ENCODE measurements around the gene NSMCE4A. TPM values are rescaled to one million over a fixed set of nuclear protein-coding genes. Genes with fewer than 3 reads are reported as not detected.

NSMCE4A gene
- total RNA-seq, 3 donors from 2014 or later (not counting 1 experiment from before 2014, with no cell fraction given), result 47.8 to 60.3 (median 47.9) TPM

GRCh38 chr10:121947343-121948330 lies 27.4 kb downstream of the NSMCE4A start:
- Mint-ChIP-seq H3K27ac (no peak overlapping the region), H3K36me3 (no peaks in the 10 kb centered on the region), H3K4me1 (no peaks in the 10 kb centered on the region), H3K9me3 (no peaks in the 10 kb centered on the region), H3K27me3 (ENCODE audit: low read depth in 2 of 2) (no peaks in the 10 kb centered on the region), H3K4me3 (no peak overlapping the region)
- no peak overlapping the region for H3K27ac ChIP-seq (ENCODE audit: low read length)
- no peak for DNase-seq
- no peaks in the 10 kb centered on the region for H3K27me3 ChIP-seq (ENCODE audit: control insufficient read depth, insufficient read depth, low read length)
- intact Hi-C loops (cut with micrococcal nuclease), result no loop called here
- H3K4me3 ChIP-seq (ENCODE audit: low read length), result no peak overlapping the region
- TF ChIP-seq CTCF (IDR thresholded peaks at IDR 0.05), result no peak
- H3K4me1 ChIP-seq (ENCODE audit: control insufficient read depth, insufficient read depth, low read length), result no peaks in the 10 kb centered on the region
- WGBS (ENCODE audit: insufficient coverage), result 94% methylated on average over 5 of the region's 7 CpGs
- ATAC-seq, result no peak
- no peaks in the 10 kb centered on the region for H3K9me3 ChIP-seq (ENCODE audit: control insufficient read depth, insufficient read depth, low read length)
- no peaks in the 10 kb centered on the region for H3K36me3 ChIP-seq (ENCODE audit: control insufficient read depth, insufficient read depth, low read length)

DNA sequence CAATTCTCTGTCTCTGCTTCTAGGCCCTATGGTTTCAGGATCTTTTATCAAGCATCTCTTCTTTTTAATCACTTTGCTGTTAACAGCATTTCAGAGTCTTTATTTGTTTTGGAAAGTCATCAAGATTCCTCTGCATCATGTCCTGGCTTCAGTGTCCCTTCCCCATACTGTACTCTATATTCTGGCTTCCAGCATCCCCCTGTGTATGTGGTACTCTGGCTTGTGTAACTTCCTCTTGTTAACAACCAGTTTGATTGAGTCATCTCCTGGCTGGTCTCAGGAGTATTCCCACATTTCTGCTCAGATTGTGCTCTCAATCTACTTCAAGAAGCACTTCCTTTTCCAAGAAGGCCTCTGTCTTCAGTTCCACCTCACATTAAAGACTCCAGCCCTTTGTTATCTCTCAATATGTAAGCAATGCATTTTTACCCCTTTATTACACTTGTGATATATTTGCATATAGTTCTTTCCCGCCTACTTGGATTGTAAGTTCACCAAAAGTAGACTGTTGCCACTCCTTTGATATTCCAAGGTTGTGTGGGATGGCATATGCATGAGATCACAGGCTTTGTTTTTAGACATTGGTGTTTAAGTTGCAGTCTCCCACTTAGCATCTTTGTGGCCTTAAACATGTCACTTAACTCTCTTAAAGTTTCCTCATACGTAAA lies 32.1 kb downstream of the NSMCE4A start:
- Mint-ChIP-seq H3K4me1 (no peaks in the 10 kb centered on the region), H3K36me3 (no peaks in the 10 kb centered on the region), H3K4me3 (no peak overlapping the region), H3K27me3 (ENCODE audit: low read depth in 2 of 2) (peaks cover 2 to 11% of the 10 kb centered on the region in 2 donors), H3K9me3 (no peaks in the 10 kb centered on the region), H3K27ac (no peak overlapping the region)
- H3K27me3 ChIP-seq (ENCODE audit: control insufficient read depth, insufficient read depth, low read length), result no peaks in the 10 kb centered on the region
- no peaks in the 10 kb centered on the region for H3K4me1 ChIP-seq (ENCODE audit: control insufficient read depth, insufficient read depth, low read length)
- H3K9me3 ChIP-seq (ENCODE audit: control insufficient read depth, insufficient read depth, low read length), result no peaks in the 10 kb centered on the region
- no peak for TF ChIP-seq CTCF (IDR thresholded peaks at IDR 0.05)
- ATAC-seq (no peak), DNase-seq (no peak)
- H3K36me3 ChIP-seq (ENCODE audit: control insufficient read depth, insufficient read depth, low read length), result no peaks in the 10 kb centered on the region
- no peak overlapping the region for H3K27ac ChIP-seq (ENCODE audit: low read length)
- intact Hi-C loops (cut with micrococcal nuclease), result no loop called here
- H3K4me3 ChIP-seq (ENCODE audit: low read length), result no peak overlapping the region
- WGBS (ENCODE audit: insufficient coverage), result no CpG with 5 or more reads among the region's 2 CpGs

DNA sequence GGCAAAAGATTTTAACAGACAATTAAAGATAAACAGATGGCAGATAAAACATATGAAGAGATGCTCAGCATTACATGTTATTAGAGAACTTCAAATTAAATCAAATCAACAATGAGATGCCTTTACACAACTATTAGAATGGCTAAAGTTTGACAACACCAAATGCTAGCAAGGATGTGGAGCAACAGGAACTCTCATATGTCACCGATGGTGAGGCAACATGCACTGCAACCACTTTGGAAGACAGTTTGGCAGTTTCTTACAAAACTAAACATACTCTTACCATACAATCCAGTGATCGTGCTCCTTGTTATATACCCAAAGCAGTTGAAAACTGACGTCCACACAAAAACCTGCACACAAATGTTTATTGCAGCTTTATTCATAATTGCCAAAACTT lies 33.5 kb downstream of the NSMCE4A start:
- ATAC-seq (no peak), DNase-seq (no peak)
- Mint-ChIP-seq H3K36me3 (no peaks in the 10 kb centered on the region), H3K4me3 (no peak overlapping the region), H3K27ac (no peak overlapping the region), H3K9me3 (no peaks in the 10 kb centered on the region), H3K4me1 (no peaks in the 10 kb centered on the region), H3K27me3 (ENCODE audit: low read depth in 2 of 2) (peaks cover 2 to 24% of the 10 kb centered on the region in 2 donors)
- Histone ChIP-seq H3K4me1 (ENCODE audit: control insufficient read depth, insufficient read depth, low read length) (no peaks in the 10 kb centered on the region), H3K9me3 (ENCODE audit: control insufficient read depth, insufficient read depth, low read length) (no peaks in the 10 kb centered on the region), H3K36me3 (ENCODE audit: control insufficient read depth, insufficient read depth, low read length) (no peaks in the 10 kb centered on the region), H3K27me3 (ENCODE audit: control insufficient read depth, insufficient read depth, low read length) (no peaks in the 10 kb centered on the region), H3K27ac (ENCODE audit: low read length) (no peak overlapping the region), H3K4me3 (ENCODE audit: low read length) (no peak overlapping the region)
- no peak for TF ChIP-seq CTCF (IDR thresholded peaks at IDR 0.05)
- intact Hi-C loops (cut with micrococcal nuclease), result no loop called here
- 88% methylated on average over 3 of the region's 3 CpGs for WGBS (ENCODE audit: insufficient coverage)

Data from natural killer cell (primary cell).